ENCODE data around the gene SMYD4. TPM values are rescaled to one million over a fixed set of nuclear protein-coding genes. Genes with fewer than 3 reads are reported as not detected.

SMYD4 gene
- total RNA-seq, 2 experiments from 2014 or later, result 22.2 to 22.7 TPM

GRCh38 chr17:1787301-1787902 is 42.3 kb downstream of the SMYD4 start:
- DNase-seq, result no peak
- CTCF ChIA-PET, result no interaction called here
- POLR2A ChIA-PET, result interaction anchor here (1.0 to 1.2 kb wide), 2 partner anchors 14 to 39 kb away, joined by 3 read pairs; no protein-coding TSS in a partner anchor
- Mint-ChIP-seq H3K9me3 (no peaks in the 10 kb centered on the region), H3K4me3 (no peak overlapping the region), H3K36me3 (ENCODE audit: low read depth) (peaks cover 27% of the 10 kb centered on the region), H3K4me1 (ENCODE audit: low read depth) (no peaks in the 10 kb centered on the region), H3K27me3 (no peaks in the 10 kb centered on the region), H3K27ac (no peak overlapping the region)
- ATAC-seq, result no peak
- TF ChIP-seq CTCF (IDR thresholded peaks at IDR 0.05), result no peak
- intact Hi-C loops (cut with micrococcal nuclease), result no loop called here

DNA sequence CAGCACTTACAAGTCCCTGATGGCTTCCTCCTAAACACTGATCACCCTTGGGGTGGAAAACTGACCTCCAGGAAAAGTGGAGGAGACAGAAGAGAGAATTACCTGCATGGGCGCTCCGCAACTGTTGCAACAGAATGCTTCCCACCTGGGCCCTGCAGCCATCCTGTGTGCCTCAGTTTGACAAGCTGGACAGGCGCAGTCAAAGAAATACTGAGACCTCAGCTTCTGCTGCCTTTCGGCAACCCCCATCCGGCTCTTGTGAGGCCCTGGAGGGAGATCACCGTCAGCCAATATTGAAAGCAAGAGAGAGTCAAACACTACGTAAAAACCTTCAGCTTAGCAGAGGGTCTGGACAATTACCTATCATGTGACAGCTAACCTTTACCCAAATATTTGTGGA is 43.0 kb downstream of the SMYD4 start:
- Mint-ChIP-seq H3K4me3 (no peak overlapping the region), H3K27ac (no peak overlapping the region), H3K4me1 (ENCODE audit: low read depth) (no peaks in the 10 kb centered on the region), H3K27me3 (no peaks in the 10 kb centered on the region), H3K36me3 (ENCODE audit: low read depth) (peaks cover 31% of the 10 kb centered on the region), H3K9me3 (no peaks in the 10 kb centered on the region)
- ChIA-PET POLR2A (interaction anchor here (1.2 kb wide), 1 partner anchor 13 kb away, joined by 3 read pairs; no protein-coding TSS in a partner anchor), CTCF (interaction anchor here (0.7 kb wide), 1 partner anchor 66 kb away, joined by 3 read pairs; no protein-coding TSS in a partner anchor)
- ATAC-seq, result no peak
- no peak for TF ChIP-seq CTCF (IDR thresholded peaks at IDR 0.05)
- DNase-seq, result no peak
- intact Hi-C loops (cut with micrococcal nuclease), result no loop called here

DNA sequence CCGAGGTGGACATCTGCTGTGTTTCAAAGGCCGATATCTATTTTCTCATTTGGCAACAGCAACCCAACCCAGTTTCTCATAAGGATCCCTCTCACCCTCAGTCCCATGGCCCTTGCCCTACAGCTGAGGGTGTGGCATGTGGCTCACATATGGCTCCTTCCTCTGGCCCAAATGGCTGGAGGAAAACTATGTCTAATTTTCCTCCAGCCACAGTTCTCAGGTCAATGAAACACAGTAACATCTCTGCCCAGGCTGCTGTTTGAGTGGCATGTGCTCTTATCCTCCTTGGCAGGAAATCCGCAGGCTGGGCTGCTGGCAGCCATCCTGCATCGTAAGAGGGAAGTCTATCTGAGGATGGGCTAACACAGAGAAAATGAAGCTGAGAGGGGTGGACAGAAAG is 43.8 kb downstream of the SMYD4 start:
- no peaks in the 10 kb centered on the region for H3K4me1 Mint-ChIP-seq (ENCODE audit: low read depth)
- no peak for DNase-seq
- H3K27ac Mint-ChIP-seq, result no peak overlapping the region
- intact Hi-C loops (cut with micrococcal nuclease), result no loop called here
- no peaks in the 10 kb centered on the region for H3K27me3 Mint-ChIP-seq
- no peak for ATAC-seq
- ChIA-PET CTCF (interaction anchor here (0.8 kb wide), 1 partner anchor 96 kb away, joined by 3 read pairs; no protein-coding TSS in a partner anchor), POLR2A (interaction anchor here (0.5 to 1.2 kb wide), 2 partner anchors 12 to 64 kb away, joined by 3 read pairs; no protein-coding TSS in a partner anchor)
- no peaks in the 10 kb centered on the region for H3K9me3 Mint-ChIP-seq
- H3K36me3 Mint-ChIP-seq (ENCODE audit: low read depth), result peaks cover 34% of the 10 kb centered on the region
- no peak for TF ChIP-seq CTCF (IDR thresholded peaks at IDR 0.05)
- H3K4me3 Mint-ChIP-seq, result no peak overlapping the region

DNA sequence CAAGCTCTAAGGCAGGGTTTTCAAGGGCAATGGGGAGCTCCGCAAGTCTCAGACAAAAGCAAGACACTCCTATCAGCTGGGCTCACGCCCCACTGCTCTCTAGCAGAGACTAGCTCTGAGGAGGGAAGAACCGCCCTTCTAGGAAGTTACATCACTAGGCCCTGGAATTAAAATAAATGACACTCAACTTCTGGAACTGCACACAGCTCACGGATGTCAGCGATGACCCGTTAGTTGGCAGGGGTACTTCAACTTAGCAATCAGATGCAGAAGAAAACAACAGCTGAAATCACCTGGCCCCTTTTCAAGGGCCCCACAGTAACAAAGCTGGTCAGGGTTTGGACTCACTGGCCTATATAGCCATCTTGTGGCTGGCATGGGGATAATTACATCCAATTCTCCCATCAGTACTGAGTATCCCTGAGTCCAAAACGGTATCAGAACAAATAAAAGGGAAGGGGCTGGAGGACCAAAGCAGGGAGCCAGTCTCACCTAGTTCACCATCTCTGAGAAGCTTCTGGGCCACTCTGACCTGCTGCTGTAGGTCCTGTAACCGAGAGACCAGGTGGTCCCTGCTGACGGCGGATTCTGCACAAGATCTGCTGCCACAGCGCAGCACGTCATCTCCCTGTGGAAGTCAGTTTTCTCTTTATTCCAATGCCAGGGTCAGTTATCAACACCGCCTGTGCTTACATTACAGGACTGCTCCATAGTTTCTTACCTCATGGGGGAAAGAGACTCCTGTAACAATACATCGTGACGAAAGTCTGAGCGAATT is 45.7 kb downstream of the SMYD4 start:
- ATAC-seq (no peak), DNase-seq (no peak)
- no peaks in the 10 kb centered on the region for H3K27me3 Mint-ChIP-seq
- intact Hi-C loops (cut with micrococcal nuclease), result no loop called here
- H3K27ac Mint-ChIP-seq, result no peak overlapping the region
- no peak overlapping the region for H3K4me3 Mint-ChIP-seq
- H3K9me3 Mint-ChIP-seq, result no peaks in the 10 kb centered on the region
- POLR2A ChIA-PET, result interaction anchor here (0.6 to 1.1 kb wide), 2 partner anchors 15 to 53 kb away, joined by 3 read pairs; no protein-coding TSS in a partner anchor
- CTCF ChIA-PET, result interaction anchor here (0.7 to 3.3 kb wide), 8 partner anchors 10 to 115 kb away, joined by 3 to 16 read pairs (median 4); partner anchors contain the start of gene WDR81
- peak; percentile 20 for TF ChIP-seq CTCF (IDR thresholded peaks at IDR 0.05)
- peaks cover 36% of the 10 kb centered on the region for H3K36me3 Mint-ChIP-seq (ENCODE audit: low read depth)
- H3K4me1 Mint-ChIP-seq (ENCODE audit: low read depth), result no peaks in the 10 kb centered on the region

All from activated CD8-positive, alpha-beta T cell treated with anti-CD3 and anti-CD28 coated beads for 36 hours (primary cell).